Heart left ventricle (tissue), 13 donors: ENCODE data around the gene TGFBR3L.

Experiments
- POLR2A ChIP-seq, 2 donors: fragments of 450-650 bp; IDR thresholded peaks; one replicate each; pipeline ENCODE4 v1.6.1; 2017; ENCODE audit warnings: antibody characterized with exemption in 2 of 2, mild to moderate bottlenecking in 2 of 2, moderate library complexity in 2 of 2
- TF ChIP-seq, protein P1 (sequence below), 12 donors: fragments of 200-600 bp; sonication (generic) in 4 of 12; IDR thresholded peaks; one replicate each; pipeline versions ENCODE4 v1.5.0 to v1.8.0; 2018 to 2022; ENCODE audit warnings: antibody characterized with exemption in 12 of 12, mild to moderate bottlenecking in 5 of 12
- donor health status: ischemic (EF 13 %, LVEDD 7.1; RV severe dilation, severe dysfunction).
- donor health status: DM: no; HTN: yes; CAD: no.
- donor health status: DM: no; HTN: no; CAD: no.
- donor health status: ischemic (EF 25% LVEDD 6.9; RV normal size, moderate dysfunction).
- donor health status: ischemic (EF 25% LVEDD 5.7; RV mildly dilated, moderate dysfunction).
- donor health status: ischemic (EF 35%, LVEDD 5.7; RV mildly dilated, moderate dysfunction).
- donor health status: nonischemic (EF 11% LVEDD 7.7; RV severe dilation, severe dysfunction).
- donor health status: DM: yes; HTN: yes; CAD: no.
- donor health status: PGD.
- donor health status: ischemic (EF 29% LVEDD 5.4; RV normal size, mild dysfunction).
- donor health status: nonischemic (EF 23%, LVEDD 6.1; RV moderate dilation, normal function).

- TF ChIP-seq, protein P1, sequence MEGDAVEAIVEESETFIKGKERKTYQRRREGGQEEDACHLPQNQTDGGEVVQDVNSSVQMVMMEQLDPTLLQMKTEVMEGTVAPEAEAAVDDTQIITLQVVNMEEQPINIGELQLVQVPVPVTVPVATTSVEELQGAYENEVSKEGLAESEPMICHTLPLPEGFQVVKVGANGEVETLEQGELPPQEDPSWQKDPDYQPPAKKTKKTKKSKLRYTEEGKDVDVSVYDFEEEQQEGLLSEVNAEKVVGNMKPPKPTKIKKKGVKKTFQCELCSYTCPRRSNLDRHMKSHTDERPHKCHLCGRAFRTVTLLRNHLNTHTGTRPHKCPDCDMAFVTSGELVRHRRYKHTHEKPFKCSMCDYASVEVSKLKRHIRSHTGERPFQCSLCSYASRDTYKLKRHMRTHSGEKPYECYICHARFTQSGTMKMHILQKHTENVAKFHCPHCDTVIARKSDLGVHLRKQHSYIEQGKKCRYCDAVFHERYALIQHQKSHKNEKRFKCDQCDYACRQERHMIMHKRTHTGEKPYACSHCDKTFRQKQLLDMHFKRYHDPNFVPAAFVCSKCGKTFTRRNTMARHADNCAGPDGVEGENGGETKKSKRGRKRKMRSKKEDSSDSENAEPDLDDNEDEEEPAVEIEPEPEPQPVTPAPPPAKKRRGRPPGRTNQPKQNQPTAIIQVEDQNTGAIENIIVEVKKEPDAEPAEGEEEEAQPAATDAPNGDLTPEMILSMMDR (IDR thresholded peaks at IDR 0.05) = no peak
- TF ChIP-seq POLR2A (IDR thresholded peaks at IDR 0.05) = no peak
These were observed 6.8 kb downstream of the TGFBR3L start for GRCh38 chr19:7921302-7921966.
